ENCODE measurements around the gene CARMIL3. TPM values are rescaled to one million over a fixed set of nuclear protein-coding genes. Genes with fewer than 3 reads are reported as not detected.

Gene CARMIL3
- total and polyA plus RNA-seq, 2 of the 8 experiments (the other 6 are each of a cell fraction or from before 2014, with no cell fraction given): 6.0 to 9.0 TPM

DNA sequence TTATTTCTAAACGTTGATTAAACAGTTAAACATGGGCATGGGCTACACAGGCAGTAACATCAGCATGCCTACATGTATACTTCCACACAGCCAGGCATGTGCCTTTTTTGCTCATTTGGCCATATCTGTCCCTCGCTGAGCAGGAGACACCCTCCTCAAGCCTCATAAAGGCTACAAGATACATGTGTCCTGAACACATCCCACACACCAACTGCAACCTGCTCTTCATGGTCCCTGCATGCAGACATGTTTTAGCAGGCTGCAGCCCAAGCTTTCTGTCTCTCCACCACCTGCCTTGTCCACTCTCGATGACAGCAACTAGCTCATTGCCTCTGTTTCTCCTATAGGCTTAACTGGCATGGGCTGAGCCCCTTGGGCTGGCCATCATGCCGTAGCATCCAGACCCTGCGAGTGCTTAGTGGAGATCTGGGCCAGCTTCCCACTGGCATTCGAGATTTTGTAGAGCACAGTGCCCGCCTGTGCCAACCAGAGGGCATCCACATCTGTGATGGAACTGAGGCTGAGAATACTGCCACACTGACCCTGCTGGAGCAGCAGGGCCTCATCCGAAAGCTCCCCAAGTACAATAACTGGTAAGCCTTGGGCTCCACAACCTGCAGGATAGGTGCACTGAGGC, 44.9 kb downstream of the CARMIL3 start:
- no peak overlapping the region for H4K91ac ChIP-seq (replicated peaks; ENCODE audit: insufficient read length, low read length)
- FAIRE-seq: no peak
- no peak overlapping the region for H3K4me3 ChIP-seq (ENCODE audit: extremely low read depth in 1 of 4, insufficient read depth in 2 of 4, low read depth in 3 of 4, low read length in 4 of 4)
- peaks cover 5% of the 10 kb centered on the region for H3K79me1 ChIP-seq (ENCODE audit: low read depth, low read length)
- H3K23ac ChIP-seq (ENCODE audit: insufficient read length): no peak overlapping the region
- peaks cover 8% of the 10 kb centered on the region for H3K23me2 ChIP-seq (ENCODE audit: low read depth, low read length)
- no peaks in the 10 kb centered on the region for H3K9me3 ChIP-seq (ENCODE audit: insufficient read depth in 2 of 2, low read depth in 1 of 2, low read length in 1 of 2)
- H3K27ac ChIP-seq (ENCODE audit: low read depth, low read length): no peak overlapping the region
- no peak for TF ChIP-seq RFX5 (IDR thresholded peaks at IDR 0.05; ENCODE audit: borderline replicate concordance, low read depth, low read length)
- no peak for TF ChIP-seq CTBP2 (IDR thresholded peaks at IDR 0.05; ENCODE audit: borderline replicate concordance, insufficient read depth, insufficient read length, low read length)
- no peak for TF ChIP-seq SIRT6 (IDR thresholded peaks at IDR 0.05; ENCODE audit: low read length)
- peaks cover 5 to 13% (median 8%) of the 10 kb centered on the region in 4 experiments for H3K4me1 ChIP-seq (replicated peaks in 1 of 4; ENCODE audit: control insufficient read depth in 3 of 4, insufficient read depth in 4 of 4, low read length in 3 of 4)
- POLR2A ChIA-PET (ENCODE audit: partially characterized antibody): interaction anchor here (0.9 to 23.9 kb wide), 10 partner anchors 9 to 111 kb away, joined by 3 to 626 read pairs (median 38); partner anchors contain the start of genes CARMIL3, CPNE6, DCAF11 and EMC9
- no peak overlapping the region; a peak in 1 of 4 replicates for H3K4me2 ChIP-seq (ENCODE audit: insufficient read depth in 1 of 2, low read depth in 2 of 2, low read length in 2 of 2)
- no peak overlapping the region for H4K8ac ChIP-seq (ENCODE audit: extremely low read depth, insufficient read depth, low read length)
- H2BK15ac ChIP-seq (ENCODE audit: low read length): no peak overlapping the region
- H3K4ac ChIP-seq (replicated peaks; ENCODE audit: insufficient read length, low read depth, low read length): no peak overlapping the region
- H2AFZ ChIP-seq (ENCODE audit: low read length): no peak overlapping the region
- H3K56ac ChIP-seq (replicated peaks; ENCODE audit: insufficient read length, low read depth, low read length): no peak overlapping the region
- WGBS, 2 experiments (ENCODE audit: extremely low coverage in 1 of 2, insufficient coverage in 1 of 2, insufficient read length in 1 of 2, insufficient replicate concordance in 2 of 2, low coverage in 1 of 2, low lambda C conversion rate in 2 of 2, missing lambda C conversion rate in 1 of 2): 96% methylated on average over 8 of the region's 8 CpGs; no CpG with 5 or more reads in 1 of the 2 experiments
- H4K20me1 ChIP-seq (replicated peaks in 1 of 2; ENCODE audit: control insufficient read depth in 1 of 2, insufficient read depth in 2 of 2, low read length in 2 of 2): peaks cover 7 to 11% of the 10 kb centered on the region in 2 experiments
- no peak overlapping the region for H4K5ac ChIP-seq (ENCODE audit: insufficient read length, low read depth, low read length)
- CTCF ChIA-PET (ENCODE audit: partially characterized antibody): interaction anchor here (0.6 to 12.8 kb wide), 4 partner anchors 9 to 1132 kb away, joined by 3 to 316 read pairs (median 82); partner anchors contain the start of gene CPNE6
- no peak overlapping the region for H2BK20ac ChIP-seq (ENCODE audit: low read length)
- no peak overlapping the region for H3K9ac ChIP-seq (replicated peaks in 1 of 4; ENCODE audit: extremely low read depth in 1 of 4, low read depth in 3 of 4, low read length in 3 of 4)
- H2BK12ac ChIP-seq (ENCODE audit: low read depth, low read length): no peak overlapping the region
- H3K36me3 ChIP-seq (ENCODE audit: control insufficient read depth in 2 of 4, insufficient read depth in 4 of 4, low read length in 3 of 4): peaks cover 9 to 46% (median 27%) of the 10 kb centered on the region in 4 experiments; a peak in 7 of 8 replicates
- H3K18ac ChIP-seq (ENCODE audit: extremely low read depth, low read length): no peak overlapping the region
- no peak overlapping the region for H2BK120ac ChIP-seq (replicated peaks; ENCODE audit: low read depth, low read length)
- H3K79me2 ChIP-seq (ENCODE audit: control insufficient read depth in 1 of 2, insufficient read depth in 2 of 2, low read length in 2 of 2): peaks cover 0 to 21% of the 10 kb centered on the region in 2 experiments; a peak in 2 of 4 replicates
- H2BK5ac ChIP-seq (ENCODE audit: low read depth, low read length): no peak overlapping the region
- H3K14ac ChIP-seq (ENCODE audit: insufficient read length): no peak overlapping the region
- no peak for DNase-seq (ENCODE audit: low read depth in 1 of 2, low spot score in 2 of 2)
- no peak overlapping the region for H2AK5ac ChIP-seq (ENCODE audit: low read depth, low read length)
- no peaks in the 10 kb centered on the region for H3K27me3 ChIP-seq (replicated peaks in 1 of 4; ENCODE audit: control insufficient read depth in 3 of 4, extremely low read depth in 1 of 4, insufficient read depth in 3 of 4, low read length in 3 of 4)

Data from H1 (cell line).